WTC11 (cell line): ENCODE results near the gene CCDC57.
A peak's percentile ranks its signal among the peaks of the same experiment; 100 is the strongest.

Source experiments
- ATF1 ChIP-seq: sonication (generic); formaldehyde crosslinking; IDR thresholded peaks from 2 replicates; pipeline ENCODE4 v1.8.1; 2023; ENCODE audit warnings: mild to moderate bottlenecking, moderate library complexity, missing genetic modification reagents
- ATF3 ChIP-seq: sonication (generic); formaldehyde crosslinking; conservative IDR thresholded peaks from 2 replicates; pipeline ENCODE4 v1.8.1; 2022; ENCODE audit warnings: mild to moderate bottlenecking, missing genetic modification reagents
- CBFB ChIP-seq: sonication (generic); formaldehyde crosslinking; IDR thresholded peaks from 2 replicates; pipeline ENCODE4 v1.8.1; 2022; ENCODE audit warnings: mild to moderate bottlenecking, low read depth, missing genetic modification reagents
- CTCF ChIP-seq: fragments of 200-600 bp; IDR thresholded peaks from 2 replicates; pipeline ENCODE4 v1.8.0; 2022; ENCODE audit warnings: antibody characterized with exemption
- E2F1 ChIP-seq: sonication (generic); formaldehyde crosslinking; IDR thresholded peaks from 2 replicates; pipeline ENCODE4 v1.8.0; 2022; ENCODE audit warnings: mild to moderate bottlenecking, missing genetic modification reagents
- SMAD3 ChIP-seq: sonication (generic); formaldehyde crosslinking; IDR thresholded peaks from 2 replicates; pipeline ENCODE4 v1.8.0; 2022; ENCODE audit warnings: missing genetic modification reagents, mild to moderate bottlenecking, borderline replicate concordance

- TF ChIP-seq CTCF (no peak), ATF3 (no peak), E2F1 (no peak), ATF1 (CRISPR knock-in tag) (no peak), SMAD3 (no peak), CBFB (0 out of 2 replicates have a peak, but pooled peaks have one; percentile 49)
Observed at GRCh38 chr17:82105882-82106687, 106.6 kb downstream of the CCDC57 start.
